ENCODE results near the gene CCN6. TPM values are rescaled to one million over a fixed set of nuclear protein-coding genes. Genes with fewer than 3 reads are reported as not detected.
A peak's percentile ranks its signal among the peaks of the same experiment; 100 is the strongest.
"Not testable (repeated sequence)": the region's sequence is repeated elsewhere in the genome, so short reads cannot be mapped to it uniquely, and the experiment has no call there.

CCN6 gene
- total RNA-seq, 3 donors from 2014 or later = 0.43 to 0.90 (median 0.58) TPM

DNA sequence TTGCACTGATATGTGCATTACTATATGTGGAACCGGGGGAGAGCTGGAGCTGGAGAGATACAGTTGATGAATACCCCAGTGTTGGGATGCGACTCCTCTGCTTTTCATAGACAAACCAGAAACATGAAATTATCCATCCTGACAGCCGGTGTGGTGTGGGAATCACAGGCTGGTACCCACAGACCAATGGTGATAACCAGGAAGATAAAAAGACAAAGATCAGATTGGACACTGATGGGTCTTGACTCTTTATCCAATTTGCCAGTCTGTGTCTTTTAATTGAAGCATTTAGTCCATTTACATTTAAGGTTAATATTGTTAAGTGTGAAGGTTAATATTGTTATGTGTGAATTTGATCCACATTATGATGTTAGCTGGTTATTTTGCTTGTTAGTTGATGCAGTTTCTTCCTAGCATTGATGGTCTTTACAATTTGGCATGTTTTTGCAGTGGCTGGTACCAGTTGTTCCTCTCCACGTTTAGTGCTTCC, 2.6 kb upstream of the CCN6 start:
- ATAC-seq; H3K36me3 Mint-ChIP-seq (ENCODE audit: insufficient read depth); H3K27me3 Mint-ChIP-seq (ENCODE audit: low read depth); DNase-seq; H3K9me3 Mint-ChIP-seq; H3K4me1 Mint-ChIP-seq (ENCODE audit: low read depth); H3K4me3 Mint-ChIP-seq: not testable (repeated sequence)

DNA sequence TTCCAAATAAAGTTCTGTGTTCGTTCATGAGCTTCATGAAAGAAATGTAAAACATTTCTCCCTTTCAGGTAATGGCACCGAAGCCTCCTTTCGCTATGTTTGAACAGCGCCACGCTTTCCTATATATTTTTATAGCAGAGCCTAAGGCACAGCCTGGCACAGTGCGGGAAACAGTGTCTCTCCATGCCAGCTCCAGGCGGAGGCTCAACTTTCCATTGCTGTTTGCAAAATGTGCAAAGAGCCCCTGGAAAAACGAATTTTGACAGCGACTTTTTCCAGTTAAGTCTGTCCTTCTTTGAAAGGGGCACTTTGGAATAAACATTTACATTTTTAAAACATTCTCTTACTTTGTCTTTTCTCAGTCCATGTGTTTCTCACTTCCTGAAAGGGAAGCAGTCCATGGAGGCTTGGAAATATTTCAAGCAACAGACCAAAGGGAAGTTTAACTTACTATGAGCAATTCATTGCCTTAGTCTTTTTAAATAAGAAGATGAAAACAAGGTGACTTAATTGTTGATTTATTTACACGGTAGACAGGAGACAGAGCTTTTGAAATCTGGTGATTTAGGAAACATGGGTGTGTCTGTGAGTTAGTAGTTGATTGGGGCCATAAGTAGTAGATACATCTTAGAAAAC, 769 bp downstream of the CCN6 start:
- Mint-ChIP-seq H3K4me3 (no peak overlapping the region), H3K4me1 (ENCODE audit: low read depth) (no peaks in the 10 kb centered on the region), H3K27me3 (ENCODE audit: low read depth) (no peaks in the 10 kb centered on the region), H3K9me3 (no peaks in the 10 kb centered on the region), H3K36me3 (ENCODE audit: insufficient read depth) (no peaks in the 10 kb centered on the region)
- no peak for DNase-seq
- no peak for ATAC-seq

DNA sequence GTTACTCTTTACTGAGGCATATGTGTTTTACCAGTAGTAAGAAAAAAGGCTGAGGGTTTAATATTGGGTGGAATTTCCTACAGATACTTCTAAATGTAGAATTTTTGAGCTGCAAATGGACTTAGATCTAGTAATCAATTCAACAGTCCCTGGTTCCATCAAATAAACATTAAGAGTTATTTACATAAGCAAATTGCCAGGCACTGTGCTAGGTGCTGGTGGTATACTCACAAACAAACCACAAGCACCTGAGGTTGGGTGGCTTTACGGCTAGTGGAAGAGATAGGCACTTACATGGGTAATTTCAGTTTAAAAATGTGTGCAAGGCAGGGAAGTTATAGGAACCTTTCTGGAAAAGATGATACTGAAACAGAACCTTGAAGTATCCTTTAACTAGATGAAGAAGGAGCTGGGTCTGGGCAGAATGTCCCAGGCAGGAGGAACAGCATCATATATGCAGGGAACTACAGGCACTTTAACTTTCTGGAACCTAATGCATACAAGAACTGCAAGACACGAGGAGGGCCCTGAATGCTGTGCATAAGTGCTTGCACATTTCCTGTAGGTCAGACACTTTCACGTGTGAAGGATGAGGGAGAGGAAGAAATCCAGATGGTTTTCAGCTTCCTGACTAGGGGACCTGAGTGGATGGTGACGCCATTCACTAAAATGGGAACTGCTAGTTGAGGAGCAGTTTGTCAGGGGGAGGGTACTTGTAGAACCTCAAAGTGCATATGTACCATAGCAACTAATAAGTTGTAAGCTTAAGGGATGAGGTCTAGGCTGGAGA, 4.5 kb downstream of the CCN6 start:
- ATAC-seq (no peak), DNase-seq (no peak)
- no peaks in the 10 kb centered on the region for H3K9me3 Mint-ChIP-seq
- H3K4me1 Mint-ChIP-seq (ENCODE audit: low read depth) = no peaks in the 10 kb centered on the region
- no peaks in the 10 kb centered on the region for H3K36me3 Mint-ChIP-seq (ENCODE audit: insufficient read depth)
- no peak overlapping the region for H3K4me3 Mint-ChIP-seq
- no peaks in the 10 kb centered on the region for H3K27me3 Mint-ChIP-seq (ENCODE audit: low read depth)

DNA sequence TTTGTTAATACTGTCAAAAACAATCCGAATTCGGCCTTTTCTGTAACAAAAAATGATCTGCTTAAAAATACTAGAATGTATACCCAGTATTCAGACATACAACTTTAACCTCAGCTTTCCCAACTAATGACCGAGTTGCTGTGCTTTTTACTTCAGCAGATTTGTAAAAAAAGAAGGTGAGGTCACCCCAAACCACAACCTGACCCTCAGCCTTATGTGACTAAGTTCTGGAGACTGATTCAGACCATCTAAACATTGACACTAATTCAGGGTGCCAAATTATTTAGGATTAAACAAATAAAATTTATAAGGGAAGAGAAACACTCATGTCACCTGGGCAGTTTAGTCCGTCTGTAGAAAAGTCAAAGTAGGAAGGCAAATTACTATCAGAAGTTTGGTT, 7.7 kb downstream of the CCN6 start:
- no peaks in the 10 kb centered on the region for H3K36me3 Mint-ChIP-seq (ENCODE audit: insufficient read depth)
- ATAC-seq (no peak), DNase-seq (no peak)
- H3K9me3 Mint-ChIP-seq = no peaks in the 10 kb centered on the region
- no peaks in the 10 kb centered on the region for H3K27me3 Mint-ChIP-seq (ENCODE audit: low read depth)
- H3K4me1 Mint-ChIP-seq (ENCODE audit: low read depth) = no peaks in the 10 kb centered on the region
- H3K4me3 Mint-ChIP-seq = no peak overlapping the region

GRCh38 chr6:112062966-112063365, 9.1 kb downstream of the CCN6 start:
- Mint-ChIP-seq H3K9me3 (no peaks in the 10 kb centered on the region), H3K4me1 (ENCODE audit: low read depth) (peaks cover 2% of the 10 kb centered on the region), H3K36me3 (ENCODE audit: insufficient read depth) (no peaks in the 10 kb centered on the region), H3K4me3 (no peak overlapping the region), H3K27me3 (ENCODE audit: low read depth) (no peaks in the 10 kb centered on the region)
- ATAC-seq (no peak), DNase-seq (no peak)

DNA sequence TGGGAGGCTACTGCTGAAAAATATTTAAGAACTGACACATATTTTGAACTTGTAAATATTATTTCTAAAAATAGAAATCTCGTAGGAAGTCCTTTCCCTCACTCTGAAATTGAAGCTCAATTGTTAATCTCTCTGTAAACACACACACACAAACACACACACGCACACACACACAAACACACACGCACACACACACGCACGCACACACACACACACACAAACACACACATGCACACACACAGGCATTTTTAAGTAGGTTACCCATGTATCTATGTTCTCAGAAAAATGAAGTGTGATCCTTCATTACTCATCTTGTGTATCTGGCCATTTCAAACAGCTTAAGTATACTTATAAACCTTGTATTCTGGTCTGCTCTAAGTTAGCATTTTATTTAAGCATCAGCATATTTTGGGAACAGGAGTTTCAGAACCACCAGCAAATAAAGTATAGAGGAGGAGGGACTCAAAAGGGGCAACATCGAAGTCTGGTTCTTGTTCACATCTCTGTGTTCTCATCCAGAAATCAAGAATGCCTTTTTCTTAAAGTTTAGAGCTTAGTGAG, 11.6 kb downstream of the CCN6 start:
- no peak for DNase-seq
- no peaks in the 10 kb centered on the region for H3K27me3 Mint-ChIP-seq (ENCODE audit: low read depth)
- H3K4me3 Mint-ChIP-seq = no peak overlapping the region
- H3K9me3 Mint-ChIP-seq = no peaks in the 10 kb centered on the region
- ATAC-seq = no peak
- H3K36me3 Mint-ChIP-seq (ENCODE audit: insufficient read depth) = peaks cover 2% of the 10 kb centered on the region
- H3K4me1 Mint-ChIP-seq (ENCODE audit: low read depth) = peaks cover 2% of the 10 kb centered on the region

GRCh38 chr6:112066606-112067005, 12.7 kb downstream of the CCN6 start:
- Mint-ChIP-seq H3K9me3 (no peaks in the 10 kb centered on the region), H3K27me3 (ENCODE audit: low read depth) (no peaks in the 10 kb centered on the region), H3K4me3 (no peak overlapping the region), H3K36me3 (ENCODE audit: insufficient read depth) (peaks cover 3% of the 10 kb centered on the region), H3K4me1 (ENCODE audit: low read depth) (peaks cover 2% of the 10 kb centered on the region)
- DNase-seq = no peak
- no peak for ATAC-seq

GRCh38 chr6:112081569-112081968, 27.7 kb downstream of the CCN6 start:
- peaks cover 9% of the 10 kb centered on the region for H3K4me1 Mint-ChIP-seq (ENCODE audit: low read depth)
- H3K36me3 Mint-ChIP-seq (ENCODE audit: insufficient read depth) = peaks cover 30% of the 10 kb centered on the region
- H3K4me3 Mint-ChIP-seq = no peak overlapping the region
- no peak for DNase-seq
- no peaks in the 10 kb centered on the region for H3K27me3 Mint-ChIP-seq (ENCODE audit: low read depth)
- no peaks in the 10 kb centered on the region for H3K9me3 Mint-ChIP-seq
- no peak for ATAC-seq

DNA sequence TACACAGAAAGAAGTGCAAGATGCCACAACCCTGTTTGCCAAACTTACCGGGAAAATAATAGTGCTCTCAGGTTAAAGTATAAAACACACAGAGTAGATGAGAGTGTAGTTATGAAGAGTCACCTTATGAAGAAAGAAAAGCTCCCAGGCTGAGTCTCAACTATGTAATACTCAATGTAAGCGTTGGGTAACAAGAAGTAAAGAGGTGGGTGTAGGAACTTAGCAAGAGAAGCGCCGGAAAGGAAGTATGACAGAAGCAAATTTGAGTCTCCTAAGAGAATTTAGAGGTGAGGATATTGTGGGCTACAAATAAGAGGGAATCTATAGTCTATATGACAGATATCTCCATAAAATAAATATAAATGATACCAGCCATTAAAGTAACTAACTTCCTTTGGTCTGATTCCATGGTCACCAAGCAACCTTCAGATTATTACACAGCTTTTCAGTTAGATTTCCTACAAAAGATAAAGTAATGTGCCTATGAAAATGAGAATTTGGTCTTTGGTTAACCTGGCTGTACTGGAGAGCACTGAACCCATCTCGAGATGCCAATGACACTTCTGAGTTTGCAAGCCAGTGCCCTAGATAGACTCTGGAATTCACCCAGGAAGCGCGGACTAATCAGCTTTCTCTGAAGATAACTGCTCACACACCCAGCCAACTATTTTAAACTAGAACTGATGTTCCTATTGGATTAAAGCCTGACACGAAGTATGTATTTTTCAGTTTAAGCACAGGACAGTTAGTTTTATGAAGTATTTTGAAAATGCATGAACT, 31.6 kb downstream of the CCN6 start:
- Mint-ChIP-seq H3K9me3 (no peaks in the 10 kb centered on the region), H3K4me1 (ENCODE audit: low read depth) (peaks cover 12% of the 10 kb centered on the region), H3K4me3 (peak overlapping the region; percentile 51), H3K27me3 (ENCODE audit: low read depth) (peaks cover 5% of the 10 kb centered on the region), H3K36me3 (ENCODE audit: insufficient read depth) (peaks cover 19% of the 10 kb centered on the region)
- no peak for ATAC-seq
- no peak for DNase-seq

- DNase-seq = no peak
Observed at GRCh38 chr6:112086744-112087135, 32.8 kb downstream of the CCN6 start.

GRCh38 chr6:112087136-112087911, 33.4 kb downstream of the CCN6 start, which contains the start of the genes FAM229B and TUBE1:
Gene FAM229B (plus strand): TSS chr6:112087591. CDS start chr6:112099284, 11,693 bp downstream.
Gene TUBE1 (minus strand): TSS chr6:112087482. CDS start chr6:112087434, 48 bp downstream.
- no peak within 1 kb of the TSS for H3K4me3 Mint-ChIP-seq
- H3K4me1 Mint-ChIP-seq (ENCODE audit: low read depth) = peaks cover 12% of the 10 kb centered on the region
- no peaks in the 10 kb centered on the region for H3K9me3 Mint-ChIP-seq
- peaks cover 16% of the 10 kb centered on the region for H3K27me3 Mint-ChIP-seq (ENCODE audit: low read depth)
- peak; percentile 96 to 98 for ATAC-seq
- peak; percentile 83 for DNase-seq
- H3K36me3 Mint-ChIP-seq (ENCODE audit: insufficient read depth) = peaks cover 14% of the 10 kb centered on the region

More at GRCh38 chr6:112086744-112087135, 32.8 kb downstream of the CCN6 start:
- Mint-ChIP-seq H3K9me3 (no peaks in the 10 kb centered on the region), H3K4me1 (ENCODE audit: low read depth) (peaks cover 12% of the 10 kb centered on the region), H3K4me3 (no peak overlapping the region), H3K36me3 (ENCODE audit: insufficient read depth) (peaks cover 14% of the 10 kb centered on the region), H3K27me3 (ENCODE audit: low read depth) (peaks cover 13% of the 10 kb centered on the region)
- ATAC-seq = peak; percentile 3 to 14

DNA sequence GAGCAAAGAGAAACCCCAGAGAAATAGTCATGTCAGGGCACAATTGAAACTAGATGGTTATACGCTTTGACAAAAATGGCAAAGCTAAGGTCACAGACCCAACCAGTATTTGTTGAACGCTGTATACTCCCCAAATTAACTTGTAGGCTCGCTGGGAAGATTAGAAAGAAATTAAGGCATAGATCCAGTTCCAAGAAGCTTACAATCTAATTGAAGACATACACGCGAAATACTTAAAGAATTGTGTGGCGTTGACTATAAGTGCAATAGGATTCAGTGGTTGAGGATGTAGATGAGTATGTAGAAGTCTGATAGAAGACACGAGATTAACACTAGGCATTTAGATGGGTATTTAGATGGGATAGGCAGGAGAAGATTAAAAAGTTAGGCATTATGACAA, 34.0 kb downstream of the CCN6 start:
- Mint-ChIP-seq H3K4me1 (ENCODE audit: low read depth) (peaks cover 12% of the 10 kb centered on the region), H3K4me3 (no peak overlapping the region), H3K9me3 (no peaks in the 10 kb centered on the region), H3K27me3 (ENCODE audit: low read depth) (peaks cover 16% of the 10 kb centered on the region), H3K36me3 (ENCODE audit: insufficient read depth) (peaks cover 14% of the 10 kb centered on the region)
- DNase-seq = no peak
- no peak for ATAC-seq

- ATAC-seq = no peak
- DNase-seq = no peak
- peaks cover 8% of the 10 kb centered on the region for H3K36me3 Mint-ChIP-seq (ENCODE audit: insufficient read depth)
- H3K27me3 Mint-ChIP-seq (ENCODE audit: low read depth) = peaks cover 11% of the 10 kb centered on the region
- H3K9me3 Mint-ChIP-seq = no peaks in the 10 kb centered on the region
- no peak overlapping the region for H3K4me3 Mint-ChIP-seq
- no peaks in the 10 kb centered on the region for H3K4me1 Mint-ChIP-seq (ENCODE audit: low read depth)
Observed at GRCh38 chr6:112096901-112097300, 43.0 kb downstream of the CCN6 start.

Data from activated T-cell treated with anti-CD3 and anti-CD28 coated beads, Interleukin-2, amount 50 U/mL, for 4 hours (primary cell).